Endothelial cell of umbilical vein (primary cell): ENCODE results near the gene TCHP. TPM values are rescaled to one million over a fixed set of nuclear protein-coding genes. Genes with fewer than 3 reads are reported as not detected.

Source experiments
- BruUV-seq: library from RNA; stranded (reverse); fragments of 400-500 nt; replicated peaks from 2 replicates; lab custom pipeline; 2021; lab: Mats Ljungman, UMichigan
- CTCF ChIA-PET: fragments of 300-600, 350-600 bp; sonication (Branson Sonifier 250); formaldehyde crosslinking; loops from one replicate; lab custom pipeline; 2021; ENCODE audit warnings: antibody characterized with exemption, inconsistent platforms; lab: Charles Lee
- POLR2A ChIA-PET: fragments of 300-600, 350-600 bp; sonication (Branson Sonifier 250); formaldehyde crosslinking; loops from one replicate; lab custom pipeline; 2021; ENCODE audit warnings: antibody characterized with exemption, inconsistent platforms; lab: Charles Lee
- DNase-seq: peaks from one replicate; pipeline ENCODE4 v3.0.0-alpha.2; 2011; ENCODE audit warnings: low read depth, low spot score
- FAIRE-seq: peaks from 2 replicates; lab custom pipeline; 2011; peaks lifted over from hg19 to GRCh38; lab: Jason Lieb, UNC
- H2AFZ ChIP-seq: 2 replicates; pipeline ENCODE4 v1.6.0; 2012; ENCODE audit warnings: low read depth, low read length, control low read depth, inconsistent platforms
- H3K27ac ChIP-seq: 2 replicates; pipeline ENCODE4 v1.5.1; 2011; ENCODE audit warnings: low read depth, mild to moderate bottlenecking, control low read depth, low read length, moderate library complexity; ENCODE audit not compliant: insufficient read depth
- H3K27me3 ChIP-seq, 2 experiments: 2 replicates each; pipeline versions ENCODE4 v1.6.0 to v1.6.1; 2011; ENCODE audit warnings: low read length in 2 of 2, mixed read lengths in 1 of 2; ENCODE audit not compliant: control insufficient read depth in 2 of 2, insufficient read depth in 2 of 2
- H3K36me3 ChIP-seq, 2 experiments: 2 replicates in 1 of 2; 3 replicates in 1 of 2; pipeline ENCODE4 v1.5.1; 2011; ENCODE audit warnings: low read length in 2 of 2, mild to moderate bottlenecking in 1 of 2, moderate library complexity in 1 of 2; ENCODE audit not compliant: control insufficient read depth in 2 of 2, insufficient read depth in 2 of 2; ENCODE audit errors: extremely low read depth in 1 of 2
- H3K4me1 ChIP-seq: 3 replicates; pipeline ENCODE4 v1.5.1; 2011; ENCODE audit warnings: mild to moderate bottlenecking, low read length; ENCODE audit not compliant: control insufficient read depth, insufficient read depth; ENCODE audit errors: extremely low read depth
- H3K4me2 ChIP-seq: 2 replicates; pipeline ENCODE4 v1.6.1; 2011; ENCODE audit warnings: low read length, control low read depth, mixed read lengths; ENCODE audit not compliant: insufficient read depth
- H3K4me3 ChIP-seq, 3 experiments: fragments of 200-600 bp in 1 of 3; sonication (generic), shearing (Covaris generic) in 1 of 3; replicated peaks in 1 of 3; 2 replicates each; pipeline ENCODE4 v1.5.1; 2011 to 2016; ENCODE audit warnings: control low read depth in 3 of 3, low read length in 3 of 3, mild to moderate bottlenecking in 2 of 3, inconsistent platforms in 1 of 3, low read depth in 1 of 3, moderate library complexity in 1 of 3; ENCODE audit not compliant: insufficient read depth in 1 of 3
- H3K79me2 ChIP-seq: 2 replicates; pipeline ENCODE4 v1.6.0; 2012; ENCODE audit warnings: low read length, inconsistent platforms; ENCODE audit not compliant: control insufficient read depth, insufficient read depth
- H3K9ac ChIP-seq: replicated peaks from 2 replicates; pipeline ENCODE3; 2011; ENCODE audit warnings: low read length, control low read depth; ENCODE audit not compliant: insufficient read depth; ENCODE audit errors: extremely low read depth
- H3K9me1 ChIP-seq: replicated peaks from 3 replicates; pipeline ENCODE4 v1.6.0; 2011; ENCODE audit warnings: mild to moderate bottlenecking, low read length; ENCODE audit not compliant: control insufficient read depth, insufficient read depth; ENCODE audit errors: extremely low read depth
- H3K9me3 ChIP-seq: replicated peaks from 2 replicates; pipeline ENCODE4 v1.5.1; 2012; ENCODE audit warnings: low read length, inconsistent platforms; ENCODE audit not compliant: control insufficient read depth, insufficient read depth
- H4K20me1 ChIP-seq: replicated peaks from 2 replicates; pipeline ENCODE3; 2011; ENCODE audit warnings: mild to moderate bottlenecking, low read length; ENCODE audit not compliant: control insufficient read depth, insufficient read depth; ENCODE audit errors: extremely low read depth
- CTCF ChIP-seq, 2 donors: IDR thresholded peaks; 1 replicate in 1 of 2; 2 replicates in 1 of 2; pipeline ENCODE4 v1.5.1; 2011; ENCODE audit warnings: low read length in 2 of 2, mild to moderate bottlenecking in 2 of 2, moderate library complexity in 2 of 2, control low read depth in 1 of 2, inconsistent platforms in 1 of 2, low read depth in 1 of 2; ENCODE audit not compliant: insufficient read depth in 1 of 2; ENCODE audit errors: extremely low read depth in 1 of 2
- EZH2 ChIP-seq: IDR thresholded peaks from 2 replicates; pipeline ENCODE4 v1.6.1; 2012; ENCODE audit warnings: borderline replicate concordance, low read depth, mild to moderate bottlenecking, moderate library complexity, low read length, inconsistent platforms; ENCODE audit not compliant: severe bottlenecking
- FOS ChIP-seq: IDR thresholded peaks from 2 replicates; pipeline ENCODE4 v1.6.1; 2011; ENCODE audit warnings: mild to moderate bottlenecking, low read length, moderate library complexity, borderline replicate concordance; ENCODE audit not compliant: insufficient read depth
- GATA2 ChIP-seq: IDR thresholded peaks from 2 replicates; pipeline ENCODE4 v1.7.0; 2011; ENCODE audit warnings: low read depth, mild to moderate bottlenecking, moderate library complexity, mixed read lengths, low read length; ENCODE audit not compliant: insufficient read length, insufficient read depth
- JUN ChIP-seq: IDR thresholded peaks from 2 replicates; pipeline ENCODE4 v1.6.1; 2011; ENCODE audit warnings: borderline replicate concordance, low read depth; ENCODE audit not compliant: insufficient read length, insufficient read depth
- MAX ChIP-seq: IDR thresholded peaks from 2 replicates; pipeline ENCODE4 v1.6.1; 2011; ENCODE audit not compliant: insufficient read depth, insufficient read length
- MYC ChIP-seq: IDR thresholded peaks from one replicate; pipeline ENCODE4 v1.6.1; 2011; ENCODE audit warnings: mild to moderate bottlenecking, low read depth, low read length
- POLR2A ChIP-seq: IDR thresholded peaks from 2 replicates; pipeline ENCODE4 v1.6.1; 2012; ENCODE audit warnings: low read depth, mild to moderate bottlenecking, control low read depth, low read length
- POLR2AphosphoS5 ChIP-seq: IDR thresholded peaks from 2 replicates; pipeline ENCODE4 v1.6.1; 2012; ENCODE audit warnings: low read depth, mild to moderate bottlenecking, control low read depth, low read length, moderate library complexity; ENCODE audit not compliant: insufficient read depth
- dilution Hi-C: fragments of 300-500 bp; cut with MboI; formaldehyde crosslinking; loops from one replicate; pipeline ENCODE4 v1.15.0; 2019; ENCODE audit warnings: low sequenced_read_pairs; ENCODE audit not compliant: extremely low pct_ligation_motif_present
- intact Hi-C: fragments of 100-400 bp; cut with micrococcal nuclease; formaldehyde crosslinking; loops from one replicate; pipeline ENCODE4 v1.10.0; 2022
- polyA plus RNA-seq, 4 experiments: library from polyadenylated mRNA; depleted of rRNA in 3 of 4; stranded (reverse) in 3 of 4; unstranded in 1 of 4; fragments of >200 nt; gene quantifications; 2 replicates each; pipeline versions ENCODE4 v1.2.1 to v1.2.3, GENCODE V29; 2011 to 2012; ENCODE audit warnings: missing spikeins in 1 of 4
- total RNA-seq: library from RNA; stranded (reverse); gene quantifications from 2 replicates; pipeline ENCODE4 v1.2.3, GENCODE V29; 2021

TCHP gene
- total and polyA plus RNA-seq, 2 donors (not counting 3 experiments of a cell fraction or from before 2014, with no cell fraction given): 12.9 to 24.3 TPM

- no peak for FAIRE-seq
- Histone ChIP-seq H3K27ac (no peak overlapping the region), H3K4me1 (no peaks in the 10 kb centered on the region), H3K36me3 (peaks cover 15 to 29% of the 10 kb centered on the region in 2 experiments), H3K9me3 (no peaks in the 10 kb centered on the region), H3K79me2 (no peaks in the 10 kb centered on the region), H3K9me1 (no peaks in the 10 kb centered on the region), H3K27me3 (no peaks in the 10 kb centered on the region), H3K4me2 (no peak overlapping the region), H4K20me1 (no peaks in the 10 kb centered on the region), H2AFZ (no peak overlapping the region), H3K4me3 (no peak overlapping the region), H3K9ac (no peak overlapping the region)
- intact Hi-C loops (no loop called here), dilution Hi-C loops (no loop called here)
- no TSS peak for BruUV-seq
- ChIA-PET CTCF (interaction anchor here (1.9 to 2.7 kb wide), 2 partner anchors 13 to 62 kb away, joined by 6 to 8 read pairs; no protein-coding TSS in a partner anchor), POLR2A (no interaction called here)
- no peak for DNase-seq
- TF ChIP-seq MAX (no peak), POLR2A (no peak), POLR2AphosphoS5 (no peak), JUN (no peak), FOS (no peak), GATA2 (no peak), MYC (no peak), CTCF (IDR thresholded peaks at IDR 0.05; ENCODE audit: extremely low read depth in 1 of 2, insufficient read depth in 1 of 2, low read depth in 1 of 2, low read length in 2 of 2) (no peak), EZH2 (no peak)
Observed at GRCh38 chr12:109915171-109916040, 15.3 kb downstream of the TCHP start.
